H1 (cell line): Measurements from ENCODE around the gene MYO7B. TPM values are rescaled to one million over a fixed set of nuclear protein-coding genes. Genes with fewer than 3 reads are reported as not detected.

Experiments
- CTCF ChIA-PET: fragments of 300-600 bp; sonication (Branson Sonifier 250); formaldehyde crosslinking; loops from one replicate; lab custom pipeline; 2021; ENCODE audit not compliant: partially characterized antibody; lab: Charles Lee
- POLR2A ChIA-PET: fragments of 300-600 bp; sonication (Branson Sonifier 250); formaldehyde crosslinking; loops from one replicate; lab custom pipeline; 2021; ENCODE audit warnings: inconsistent platforms; ENCODE audit not compliant: partially characterized antibody; lab: Charles Lee
- DNase-seq, 2 experiments: peaks; one replicate each; pipeline versions ENCODE4 v3.0.0 to v3.0.0-alpha.2; 2010 to 2022; ENCODE audit warnings: low spot score in 2 of 2, low read depth in 1 of 2, mixed read lengths in 1 of 2
- FAIRE-seq: peaks from 2 replicates; lab custom pipeline; 2011; peaks lifted over from hg19 to GRCh38; lab: Jason Lieb, UNC
- H2AFZ ChIP-seq: 2 replicates; pipeline ENCODE4 v1.8.1; 2012; ENCODE audit warnings: low read length, inconsistent platforms
- H2AK5ac ChIP-seq: 2 replicates; pipeline ENCODE4 v1.6.1; 2013; ENCODE audit warnings: low read depth, low read length
- H2BK120ac ChIP-seq: replicated peaks from 2 replicates; pipeline ENCODE3; 2013; ENCODE audit warnings: low read depth, low read length, inconsistent platforms
- H2BK12ac ChIP-seq: 2 replicates; pipeline ENCODE4 v1.6.1; 2013; ENCODE audit warnings: low read depth, low read length
- H2BK15ac ChIP-seq: 2 replicates; pipeline ENCODE4 v1.6.1; 2013; ENCODE audit warnings: low read length
- H2BK20ac ChIP-seq: 2 replicates; pipeline ENCODE4 v1.6.1; 2013; ENCODE audit warnings: low read length
- H2BK5ac ChIP-seq: 2 replicates; pipeline ENCODE4 v1.6.1; 2013; ENCODE audit warnings: low read depth, low read length
- H3K14ac ChIP-seq: 2 replicates; pipeline ENCODE4 v1.6.1; 2013; ENCODE audit warnings: inconsistent platforms; ENCODE audit not compliant: insufficient read length
- H3K18ac ChIP-seq: 2 replicates; pipeline ENCODE4 v1.6.1; 2013; ENCODE audit warnings: low read length; ENCODE audit errors: extremely low read depth
- H3K23ac ChIP-seq: 2 replicates; pipeline ENCODE4 v1.6.1; 2013; ENCODE audit warnings: inconsistent platforms; ENCODE audit not compliant: insufficient read length
- H3K23me2 ChIP-seq: 2 replicates; pipeline ENCODE4 v1.6.1; 2013; ENCODE audit warnings: low read depth, low read length
- H3K27ac ChIP-seq: 2 replicates; pipeline ENCODE4 v1.6.1; 2011; ENCODE audit warnings: low read depth, low read length, inconsistent platforms
- H3K27me3 ChIP-seq, 4 experiments: replicated peaks in 1 of 4; 1 replicate in 1 of 4; 2 replicates in 3 of 4; pipeline versions ENCODE4 v1.6.1 to v1.8.1; 2011 to 2013; ENCODE audit warnings: low read length in 3 of 4, mild to moderate bottlenecking in 3 of 4, inconsistent platforms in 2 of 4, mixed read lengths in 2 of 4, moderate library complexity in 1 of 4; ENCODE audit not compliant: control insufficient read depth in 3 of 4, insufficient read depth in 3 of 4; ENCODE audit errors: extremely low read depth in 1 of 4
- H3K36me3 ChIP-seq, 4 experiments: 2 replicates each; pipeline versions ENCODE4 v1.6.1 to v1.8.1; 2011 to 2013; ENCODE audit warnings: mild to moderate bottlenecking in 4 of 4, low read length in 3 of 4, moderate library complexity in 2 of 4, control low read depth in 1 of 4, inconsistent platforms in 1 of 4; ENCODE audit not compliant: insufficient read depth in 4 of 4, control insufficient read depth in 2 of 4
- H3K4ac ChIP-seq: replicated peaks from 2 replicates; pipeline ENCODE3; 2013; ENCODE audit warnings: low read length, low read depth, mixed read lengths, inconsistent platforms; ENCODE audit not compliant: insufficient read length
- H3K4me1 ChIP-seq, 4 experiments: replicated peaks in 1 of 4; 1 replicate in 1 of 4; 2 replicates in 3 of 4; pipeline versions ENCODE4 v1.6.1 to v1.8.1; 2011 to 2013; ENCODE audit warnings: low read length in 3 of 4, inconsistent platforms in 2 of 4, mixed read lengths in 1 of 4; ENCODE audit not compliant: insufficient read depth in 4 of 4, control insufficient read depth in 3 of 4
- H3K4me2 ChIP-seq, 2 experiments: 2 replicates each; pipeline versions ENCODE4 v1.6.1 to v1.8.1; 2011 to 2013; ENCODE audit warnings: low read depth in 2 of 2, low read length in 2 of 2, control low read depth in 1 of 2, inconsistent platforms in 1 of 2, mild to moderate bottlenecking in 1 of 2; ENCODE audit not compliant: insufficient read depth in 1 of 2
- H3K4me3 ChIP-seq, 4 experiments: fragments of 200-600, 300-600 bp in 1 of 4; sonication (generic), shearing (Covaris generic), sonication (Bioruptor Twin) in 1 of 4; 2 replicates each; pipeline versions ENCODE4 v1.5.1 to v1.8.1; 2011 to 2016; ENCODE audit warnings: low read length in 4 of 4, low read depth in 3 of 4, control low read depth in 2 of 4, inconsistent platforms in 2 of 4, mild to moderate bottlenecking in 2 of 4, mixed read lengths in 1 of 4, moderate library complexity in 1 of 4; ENCODE audit not compliant: insufficient read depth in 2 of 4; ENCODE audit errors: extremely low read depth in 1 of 4
- H3K56ac ChIP-seq: replicated peaks from 2 replicates; pipeline ENCODE3; 2013; ENCODE audit warnings: low read depth, mild to moderate bottlenecking, mixed read lengths, low read length, inconsistent platforms; ENCODE audit not compliant: insufficient read length
- H3K79me1 ChIP-seq: 2 replicates; pipeline ENCODE4 v1.6.1; 2013; ENCODE audit warnings: low read depth, low read length, control low read depth
- H3K79me2 ChIP-seq, 2 experiments: 2 replicates each; pipeline versions ENCODE4 v1.6.1 to v1.8.1; 2012 to 2013; ENCODE audit warnings: low read length in 2 of 2, mild to moderate bottlenecking in 2 of 2, inconsistent platforms in 1 of 2; ENCODE audit not compliant: insufficient read depth in 2 of 2, control insufficient read depth in 1 of 2
- H3K9ac ChIP-seq, 4 experiments: replicated peaks in 1 of 4; 1 replicate in 1 of 4; 2 replicates in 3 of 4; pipeline versions ENCODE4 v1.6.1 to v1.8.1; 2011 to 2013; ENCODE audit warnings: low read depth in 3 of 4, low read length in 3 of 4, control low read depth in 2 of 4, mild to moderate bottlenecking in 2 of 4, moderate library complexity in 2 of 4, inconsistent platforms in 1 of 4; ENCODE audit errors: extremely low read depth in 1 of 4
- H3K9me3 ChIP-seq, 2 experiments: 2 replicates each; pipeline versions ENCODE4 v1.6.1 to v1.8.1; 2012 to 2013; ENCODE audit warnings: mild to moderate bottlenecking in 2 of 2, moderate library complexity in 2 of 2, control low read depth in 1 of 2, inconsistent platforms in 1 of 2, low read depth in 1 of 2, low read length in 1 of 2, mixed read lengths in 1 of 2; ENCODE audit not compliant: insufficient read depth in 2 of 2
- H4K20me1 ChIP-seq, 2 experiments: replicated peaks in 1 of 2; 2 replicates each; pipeline versions ENCODE3 to v1.8.1; 2011 to 2013; ENCODE audit warnings: inconsistent platforms in 2 of 2, low read length in 2 of 2, mild to moderate bottlenecking in 1 of 2; ENCODE audit not compliant: insufficient read depth in 2 of 2, control insufficient read depth in 1 of 2
- H4K5ac ChIP-seq: 2 replicates; pipeline ENCODE4 v1.6.1; 2013; ENCODE audit warnings: low read length, low read depth, mixed read lengths, inconsistent platforms; ENCODE audit not compliant: insufficient read length
- H4K8ac ChIP-seq: 2 replicates; pipeline ENCODE4 v1.8.0; 2013; ENCODE audit warnings: mild to moderate bottlenecking, moderate library complexity, low read length, inconsistent platforms; ENCODE audit not compliant: insufficient read depth; ENCODE audit errors: extremely low read depth
- H4K91ac ChIP-seq: replicated peaks from 2 replicates; pipeline ENCODE3; 2013; ENCODE audit warnings: low read length, mixed read lengths, inconsistent platforms; ENCODE audit not compliant: insufficient read length
- ASH2L ChIP-seq: fragments of 200-600, 300-600 bp; sonication (generic); IDR thresholded peaks from one replicate; pipeline ENCODE4 v1.7.1; 2017; ENCODE audit warnings: low read length
- ATF2 ChIP-seq: IDR thresholded peaks from 2 replicates; pipeline ENCODE4 v1.6.1; 2012; ENCODE audit warnings: low read length, inconsistent platforms
- EGR1 ChIP-seq: IDR thresholded peaks from 2 replicates; pipeline ENCODE4 v1.6.1; 2011; ENCODE audit warnings: low read depth, low read length, borderline replicate concordance
- FOSL1 ChIP-seq: IDR thresholded peaks from 2 replicates; pipeline ENCODE4 v1.6.1; 2011; ENCODE audit warnings: mild to moderate bottlenecking, low read depth, low read length, moderate library complexity; ENCODE audit not compliant: insufficient read depth
- HDAC2 ChIP-seq, 2 experiments: fragments of 300-600 bp in 1 of 2; sonication (generic) in 1 of 2; IDR thresholded peaks; 2 replicates each; pipeline ENCODE4 v1.6.1; 2011 to 2012; ENCODE audit warnings: low read depth in 2 of 2, low read length in 2 of 2, mild to moderate bottlenecking in 2 of 2, moderate library complexity in 2 of 2, borderline replicate concordance in 1 of 2, inconsistent platforms in 1 of 2
- POLR2AphosphoS5 ChIP-seq: IDR thresholded peaks from 2 replicates; pipeline ENCODE4 v1.6.1; 2011; ENCODE audit warnings: low read depth, low read length
- POU5F1 ChIP-seq: IDR thresholded peaks from 2 replicates; pipeline ENCODE4 v1.6.1; 2011; ENCODE audit warnings: low read depth, mild to moderate bottlenecking, low read length, moderate library complexity
- RNF2 ChIP-seq: fragments of 200-900, 300-1000 bp; sonication (generic); IDR thresholded peaks from 2 replicates; pipeline ENCODE4 v1.7.1; 2016; ENCODE audit warnings: borderline replicate concordance, low read depth, mild to moderate bottlenecking, antibody characterized with exemption, low read length; ENCODE audit not compliant: poor library complexity, severe bottlenecking; ENCODE audit errors: missing control alignments
- SAP30 ChIP-seq: fragments of 300-600 bp; sonication (generic); IDR thresholded peaks from 2 replicates; pipeline ENCODE4 v1.7.1; 2012; ENCODE audit warnings: low read length, moderate library complexity, mild to moderate bottlenecking, inconsistent platforms; ENCODE audit not compliant: insufficient read depth, insufficient replicate concordance
- SP4 ChIP-seq: IDR thresholded peaks from 2 replicates; pipeline ENCODE4 v1.6.1; 2012; ENCODE audit warnings: low read length, inconsistent platforms
- TAF1 ChIP-seq: IDR thresholded peaks from 2 replicates; pipeline ENCODE4 v1.6.1; 2011; ENCODE audit warnings: mild to moderate bottlenecking, low read depth, low read length
- whole genome bisulfite sequencing, 2 experiments: shearing (Covaris generic) in 1 of 2; methylation state at CpG; one replicate each; pipeline versions ENCODE4 v1.1.6 to v1.1.7; 2013 to 2015; ENCODE audit warnings: low lambda C conversion rate in 2 of 2, mixed read lengths in 2 of 2, inconsistent platforms in 1 of 2, low coverage in 1 of 2, missing lambda C conversion rate in 1 of 2; ENCODE audit not compliant: insufficient replicate concordance in 2 of 2, insufficient coverage in 1 of 2, insufficient read length in 1 of 2; ENCODE audit errors: extremely low coverage in 1 of 2, missing lambda C conversion rate in 1 of 2; 5-methylcytosine and 5-hydroxymethylcytosine counted together
- polyA plus RNA-seq, 7 experiments: library from polyadenylated mRNA; depleted of rRNA in 3 of 7; stranded (reverse) in 5 of 7; unstranded in 2 of 7; fragments of >200 nt in 5 of 7; fragments of 200-250 nt in 2 of 7; gene quantifications; 1 replicate in 5 of 7; 2 replicates in 1 of 7; 4 replicates in 1 of 7; pipeline versions ENCODE4 v1.2.1 to v1.2.3, GENCODE V29; 2011 to 2013; ENCODE audit warnings: missing spikeins in 2 of 7, mixed read lengths in 2 of 7
- total RNA-seq: library from RNA; stranded (reverse); fragmentation: NEBNext Ultra II Directional; extraction: Animal tissue kit (Norgen Biotek cat#: 25700); gene quantifications from 2 replicates; pipeline ENCODE4 v1.2.1, GENCODE V29; 2021

Gene MYO7B
- total and polyA plus RNA-seq, 2 of the 8 experiments (the other 6 are each of a cell fraction or from before 2014, with no cell fraction given), result not detected

- peak overlapping the region; percentile 75; the same call in 1 of the 2 replicates for H4K8ac ChIP-seq
- peaks cover 0 to 8% (median under 1%) of the 10 kb centered on the region in 4 experiments; a peak in 4 of 7 replicates for H3K4me1 ChIP-seq
- no peak overlapping the region for H2AFZ ChIP-seq
- no peak overlapping the region for H2BK5ac ChIP-seq
- no peak overlapping the region for H3K4ac ChIP-seq
- no peak overlapping the region for H3K18ac ChIP-seq
- H3K27me3 ChIP-seq, result peaks cover 2 to 21% (median 13%) of the 10 kb centered on the region in 4 experiments
- no peak overlapping the region for H3K14ac ChIP-seq
- DNase-seq (no peak), FAIRE-seq (no peak)
- no peak overlapping the region for H3K56ac ChIP-seq
- H3K27ac ChIP-seq, result no peak overlapping the region
- no peak overlapping the region for H3K23ac ChIP-seq
- no peak overlapping the region for H3K4me2 ChIP-seq
- H3K23me2 ChIP-seq, result no peaks in the 10 kb centered on the region
- no peak overlapping the region for H2BK120ac ChIP-seq
- no peak overlapping the region for H3K9ac ChIP-seq
- H3K79me1 ChIP-seq, result no peaks in the 10 kb centered on the region
- H2AK5ac ChIP-seq, result no peak overlapping the region
- no peaks in the 10 kb centered on the region for H3K9me3 ChIP-seq
- POLR2A ChIA-PET, result interaction anchor here (0.6 to 1.1 kb wide), 3 partner anchors 21 to 94 kb away, joined by 3 to 4 read pairs (median 3); no protein-coding TSS in a partner anchor
- WGBS, 2 experiments, result 89% methylated on average over 19 of the region's 19 CpGs; no CpG with 5 or more reads in 1 of the 2 experiments
- no peak overlapping the region for H4K91ac ChIP-seq
- H3K79me2 ChIP-seq, result no peaks in the 10 kb centered on the region
- H4K20me1 ChIP-seq, result no peaks in the 10 kb centered on the region
- H4K5ac ChIP-seq, result no peak overlapping the region
- H3K4me3 ChIP-seq, result no peak overlapping the region
- no peak overlapping the region for H2BK15ac ChIP-seq
- no peak overlapping the region for H2BK20ac ChIP-seq
- 0 out of 2 replicates have a peak overlapping the region, but pooled peaks have one; percentile 39 for H2BK12ac ChIP-seq
- no peaks in the 10 kb centered on the region for H3K36me3 ChIP-seq
- CTCF ChIA-PET, result interaction anchor here (0.7 to 6.0 kb wide), 4 partner anchors 14 to 40 kb away, joined by 5 to 40 read pairs (median 5); no protein-coding TSS in a partner anchor
- TF ChIP-seq POU5F1 (no peak), HDAC2 (IDR thresholded peaks at IDR 0.05; ENCODE audit: borderline replicate concordance in 1 of 2, low read depth in 2 of 2, low read length in 2 of 2) (no peak), FOSL1 (no peak), ATF2 (no peak), SAP30 (no peak), SP4 (no peak), POLR2AphosphoS5 (no peak), TAF1 (no peak), RNF2 (no peak), EGR1 (no peak), ASH2L (no peak)
These were observed 145.3 kb downstream of the MYO7B start for GRCh38 chr2:127680706-127681287.
